Measurements from ENCODE around the gene CDC14A.
A peak's percentile ranks its signal among the peaks of the same experiment; 100 is the strongest.

CDC14A gene

GRCh38 chr1:100411574-100411973 is 59.3 kb downstream of the CDC14A start:
- DNase-seq: no peak

- DNase-seq: no peak
Observed at GRCh38 chr1:100413035-100413434, 60.7 kb downstream of the CDC14A start.

- DNase-seq: no peak
Observed at GRCh38 chr1:100414693-100415497, 62.6 kb downstream of the CDC14A start.

- DNase-seq: no peak
Observed at GRCh38 chr1:100415498-100415778, 63.1 kb downstream of the CDC14A start.

- DNase-seq: no peak
Observed at GRCh38 chr1:100419072-100419471, 66.8 kb downstream of the CDC14A start.

GRCh38 chr1:100422065-100422464 is 69.8 kb downstream of the CDC14A start:
- no peak for DNase-seq

GRCh38 chr1:100423832-100424337 is 71.6 kb downstream of the CDC14A start:
- DNase-seq: no peak

GRCh38 chr1:100428160-100428559 is 75.9 kb downstream of the CDC14A start:
- DNase-seq: no peak

GRCh38 chr1:100430325-100430756 is 78.0 kb downstream of the CDC14A start:
- no peak for DNase-seq

- DNase-seq: no peak
Observed at GRCh38 chr1:100431954-100432353, 79.6 kb downstream of the CDC14A start.

GRCh38 chr1:100433563-100433962 is 81.3 kb downstream of the CDC14A start:
- no peak for DNase-seq

GRCh38 chr1:100434831-100435230 is 82.5 kb downstream of the CDC14A start:
- no peak for DNase-seq

- DNase-seq: no peak
Observed at GRCh38 chr1:100438375-100438774, 86.1 kb downstream of the CDC14A start.

- DNase-seq: no peak
Observed at GRCh38 chr1:100438789-100439188, 86.5 kb downstream of the CDC14A start.

- DNase-seq: peak; percentile 70 to 73
Observed at GRCh38 chr1:100440075-100440809, 87.9 kb downstream of the CDC14A start.

GRCh38 chr1:100441146-100441545 is 88.8 kb downstream of the CDC14A start:
- DNase-seq: no peak

GRCh38 chr1:100441651-100442050 is 89.3 kb downstream of the CDC14A start:
- no peak for DNase-seq

- peak; percentile 13 to 38 for DNase-seq
Observed at GRCh38 chr1:100443811-100444571, 91.7 kb downstream of the CDC14A start.

- no peak for DNase-seq
Observed at GRCh38 chr1:100445565-100445964, 93.3 kb downstream of the CDC14A start.

GRCh38 chr1:100448366-100448765 is 96.1 kb downstream of the CDC14A start:
- no peak for DNase-seq

GRCh38 chr1:100449477-100449876 is 97.2 kb downstream of the CDC14A start:
- peak in 1 of 2 donors; percentile 35 for DNase-seq

- no peak for DNase-seq
Observed at GRCh38 chr1:100452641-100453040, 100.3 kb downstream of the CDC14A start.

GRCh38 chr1:100455478-100456072 is 103.3 kb downstream of the CDC14A start:
- no peak for DNase-seq
